Esophagus muscularis mucosa (tissue), 4 donors: ENCODE data around the gene NSD2. TPM values are rescaled to one million over a fixed set of nuclear protein-coding genes. Genes with fewer than 3 reads are reported as not detected.

Experiments
- DNase-seq: peaks from one replicate; pipeline ENCODE4 v3.0.0-alpha.2; 2017; ENCODE audit errors: extremely low spot score
- H3K27ac ChIP-seq, 4 donors: fragments of 200-600 bp; sonication (generic); replicated peaks in 1 of 4; 1 replicate in 3 of 4; 2 replicates in 1 of 4; pipeline ENCODE4 v1.5.1; 2016 to 2019; ENCODE audit warnings: mild to moderate bottlenecking in 1 of 4
- H3K27me3 ChIP-seq, 4 donors: fragments of 200-600 bp; sonication (generic); one replicate each; pipeline versions ENCODE4 v1.5.1 to v1.6.0; 2016 to 2019
- H3K36me3 ChIP-seq, 4 donors: fragments of 200-600 bp; sonication (generic); one replicate each; pipeline ENCODE4 v1.5.1; 2016 to 2019
- H3K4me1 ChIP-seq, 4 donors: fragments of 200-600 bp; sonication (generic); one replicate each; pipeline ENCODE4 v1.5.1; 2016 to 2019
- H3K4me3 ChIP-seq, 4 donors: fragments of 200-600 bp; sonication (generic); 1 replicate in 2 of 4; 2 replicates in 2 of 4; pipeline ENCODE4 v1.5.1; 2016 to 2019; ENCODE audit warnings: mild to moderate bottlenecking in 4 of 4, moderate library complexity in 1 of 4
- H3K9me3 ChIP-seq, 4 donors: fragments of 200-600 bp; sonication (generic); 1 replicate in 3 of 4; 2 replicates in 1 of 4; pipeline ENCODE4 v1.5.1; 2016 to 2019
- CTCF ChIP-seq, 3 experiments: fragments of 200-600 bp in 2 of 3; fragments of 450-650 bp in 1 of 3; sonication (generic) in 2 of 3; IDR thresholded peaks; one replicate each; pipeline ENCODE4 v1.5.1; 2017 to 2019; ENCODE audit warnings: antibody characterized with exemption in 3 of 3, mild to moderate bottlenecking in 2 of 3, moderate library complexity in 1 of 3
- EP300 ChIP-seq: sonication (generic); formaldehyde crosslinking; IDR thresholded peaks from one replicate; pipeline ENCODE4 v1.6.1; 2017; ENCODE audit warnings: antibody characterized with exemption
- POLR2A ChIP-seq: fragments of 450-650 bp; IDR thresholded peaks from one replicate; pipeline ENCODE4 v1.6.1; 2017; ENCODE audit warnings: antibody characterized with exemption, moderate library complexity, mild to moderate bottlenecking, low read depth
- POLR2AphosphoS5 ChIP-seq, 2 donors: sonication (generic); formaldehyde crosslinking; IDR thresholded peaks; one replicate each; pipeline ENCODE4 v1.6.1; 2017; ENCODE audit warnings: antibody characterized with exemption in 2 of 2
- whole genome bisulfite sequencing: methylation state at CpG from one replicate; pipeline ENCODE4 v1.1.5; 2018; 5-methylcytosine and 5-hydroxymethylcytosine counted together
- intact Hi-C: fragments of 100-400 bp; cut with DNase I; formaldehyde crosslinking; loops from one replicate; pipeline ENCODE4 v1.15.1; 2023
- total RNA-seq, 4 donors: library from RNA; depleted of rRNA; stranded (reverse); fragments of >200 nt; gene quantifications; one replicate each; pipeline versions ENCODE4 v1.1.0 to v1.2.1, GENCODE V29; 2016

Gene NSD2
- total RNA-seq, 4 donors from 2014 or later, result 31.8 to 44.2 (median 37.5) TPM

DNA sequence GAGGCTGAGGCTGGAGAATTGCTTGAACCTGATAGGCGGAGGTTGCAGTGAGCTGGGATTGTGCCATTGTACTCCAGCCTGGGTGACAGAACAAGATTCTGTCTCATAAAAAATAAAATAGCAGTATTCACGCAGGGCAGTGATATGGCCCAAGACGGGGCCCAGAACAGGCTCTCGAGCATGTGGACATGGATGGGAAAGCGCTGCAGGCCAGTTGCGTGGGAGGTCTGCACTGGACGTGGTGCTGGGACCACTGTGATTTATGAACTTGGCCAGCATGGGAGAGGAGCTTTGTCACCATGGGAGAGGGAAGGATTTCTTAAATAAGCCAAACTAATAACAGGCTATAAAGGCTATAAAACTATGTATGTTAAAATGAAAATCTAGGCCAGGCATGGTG is 51.6 kb downstream of the NSD2 start:
- Histone ChIP-seq H3K4me1 (no peaks in the 10 kb centered on the region), H3K27me3 (no peaks in the 10 kb centered on the region), H3K9me3 (no peaks in the 10 kb centered on the region), H3K4me3 (no peak overlapping the region), H3K27ac (no peak overlapping the region), H3K36me3 (peaks cover 9 to 45% (median 40%) of the 10 kb centered on the region in 4 donors)
- DNase-seq, result no peak
- intact Hi-C loops, result no loop called here
- TF ChIP-seq EP300 (no peak), CTCF (IDR thresholded peaks at IDR 0.05) (no peak), POLR2AphosphoS5 (IDR thresholded peaks at IDR 0.05) (no peak), POLR2A (no peak)
- 92% methylated on average over 7 of the region's 7 CpGs for WGBS

DNA sequence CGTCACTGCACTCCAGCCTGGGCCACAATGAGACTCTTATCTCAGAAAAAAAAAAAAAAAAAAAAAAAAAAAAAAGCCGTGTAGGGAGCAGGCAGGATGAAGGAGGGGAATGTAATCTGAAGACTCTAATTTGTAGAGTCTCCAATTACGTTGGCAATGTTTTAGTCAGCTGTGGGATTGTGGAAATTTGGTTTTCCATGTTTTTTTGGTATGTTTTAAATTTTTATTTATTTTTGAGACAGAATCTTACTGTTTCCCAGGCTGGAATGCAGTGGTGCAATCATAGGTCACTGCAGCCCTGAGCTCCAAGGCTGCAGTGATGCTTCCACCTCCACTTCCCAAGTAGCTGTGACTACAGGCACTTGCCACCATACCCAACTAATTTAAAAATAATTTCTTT is 56.5 kb downstream of the NSD2 start:
- intact Hi-C loops, result no loop called here
- Histone ChIP-seq H3K9me3 (no peaks in the 10 kb centered on the region), H3K27ac (no peak overlapping the region), H3K36me3 (peaks cover 7 to 48% (median 44%) of the 10 kb centered on the region in 4 donors), H3K4me3 (no peak overlapping the region), H3K4me1 (no peaks in the 10 kb centered on the region), H3K27me3 (no peaks in the 10 kb centered on the region)
- no peak for DNase-seq
- TF ChIP-seq POLR2A (no peak), CTCF (IDR thresholded peaks at IDR 0.05) (no peak), EP300 (no peak)
- 84% methylated on average over 3 of the region's 3 CpGs for WGBS

GRCh38 chr4:1928356-1929239 is 57.4 kb downstream of the NSD2 start:
- Histone ChIP-seq H3K4me3 (no peak overlapping the region), H3K27ac (no peak overlapping the region), H3K4me1 (no peaks in the 10 kb centered on the region), H3K9me3 (no peaks in the 10 kb centered on the region), H3K36me3 (peaks cover 14 to 50% (median 48%) of the 10 kb centered on the region in 4 donors), H3K27me3 (no peaks in the 10 kb centered on the region)
- TF ChIP-seq CTCF (IDR thresholded peaks at IDR 0.05) (no peak), POLR2AphosphoS5 (IDR thresholded peaks at IDR 0.05) (no peak), POLR2A (no peak), EP300 (no peak)
- intact Hi-C loops, result no loop called here
- DNase-seq, result no peak
- WGBS, result 85% methylated on average over 13 of the region's 13 CpGs

- 97% methylated on average over 13 of the region's 13 CpGs for WGBS
- Histone ChIP-seq H3K27me3 (no peaks in the 10 kb centered on the region), H3K36me3 (peaks cover 22 to 72% (median 59%) of the 10 kb centered on the region in 4 donors), H3K27ac (no peak overlapping the region), H3K4me3 (no peak overlapping the region), H3K4me1 (no peaks in the 10 kb centered on the region), H3K9me3 (no peaks in the 10 kb centered on the region)
- intact Hi-C loops, result no loop called here
- no peak for TF ChIP-seq POLR2AphosphoS5 (IDR thresholded peaks at IDR 0.05)
- TF ChIP-seq CTCF (IDR thresholded peaks at IDR 0.05), result no peak
- TF ChIP-seq EP300, result no peak
- TF ChIP-seq POLR2A, result no peak
- DNase-seq, result no peak
Measured at GRCh38 chr4:1932736-1933135, 61.5 kb downstream of the NSD2 start.
